IPS DF 4.7 (cell line): Measurements from ENCODE around the gene RHOBTB3.

Experiments
- DNase-seq: peaks from one replicate; pipeline ENCODE4 v3.0.0-alpha.2; 2013; ENCODE audit warnings: low spot score; ENCODE audit errors: extremely low read depth

RHOBTB3 gene

GRCh38 chr5:95839658-95840057 is 108.5 kb downstream of the RHOBTB3 start:
- DNase-seq = no peak

GRCh38 chr5:95840956-95841705 is 110.0 kb downstream of the RHOBTB3 start:
- DNase-seq = no peak

GRCh38 chr5:95841914-95842812 is 111.0 kb downstream of the RHOBTB3 start:
- no peak for DNase-seq

GRCh38 chr5:95842854-95843544 is 111.9 kb downstream of the RHOBTB3 start:
- DNase-seq = no peak

GRCh38 chr5:95843733-95844223 is 112.6 kb downstream of the RHOBTB3 start:
- DNase-seq = no peak

GRCh38 chr5:95845391-95845790 is 114.3 kb downstream of the RHOBTB3 start:
- DNase-seq = no peak
